ENCODE results near the gene AOPEP.

Gene AOPEP

DNA sequence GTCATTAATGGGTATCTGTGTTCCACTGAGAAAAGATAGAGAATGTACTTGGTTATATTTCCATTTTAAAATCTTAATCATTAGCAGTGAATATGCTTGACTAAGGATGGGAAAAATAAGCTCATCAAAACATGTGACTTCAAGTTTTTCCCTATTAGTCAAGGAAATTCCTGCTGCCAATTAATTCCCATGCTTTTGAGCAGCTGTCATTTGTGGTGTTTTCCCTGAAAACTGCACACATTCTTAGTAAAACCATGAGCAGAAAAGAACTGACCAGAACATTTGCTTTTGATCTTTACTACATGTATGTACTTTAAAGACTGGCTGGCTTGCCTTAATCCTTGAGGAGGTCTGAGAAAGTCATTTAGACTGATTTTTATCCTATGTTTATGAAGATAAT, 75.2 kb downstream of the AOPEP start:
- Mint-ChIP-seq H3K27me3 (no peaks in the 10 kb centered on the region), H3K27ac (no peak overlapping the region), H3K9me3 (no peaks in the 10 kb centered on the region), H3K4me3 (no peak overlapping the region), H3K36me3 (ENCODE audit: low read depth) (peaks cover 60% of the 10 kb centered on the region), H3K4me1 (ENCODE audit: low read depth) (peaks cover 36% of the 10 kb centered on the region)
- DNase-seq, result no peak

DNA sequence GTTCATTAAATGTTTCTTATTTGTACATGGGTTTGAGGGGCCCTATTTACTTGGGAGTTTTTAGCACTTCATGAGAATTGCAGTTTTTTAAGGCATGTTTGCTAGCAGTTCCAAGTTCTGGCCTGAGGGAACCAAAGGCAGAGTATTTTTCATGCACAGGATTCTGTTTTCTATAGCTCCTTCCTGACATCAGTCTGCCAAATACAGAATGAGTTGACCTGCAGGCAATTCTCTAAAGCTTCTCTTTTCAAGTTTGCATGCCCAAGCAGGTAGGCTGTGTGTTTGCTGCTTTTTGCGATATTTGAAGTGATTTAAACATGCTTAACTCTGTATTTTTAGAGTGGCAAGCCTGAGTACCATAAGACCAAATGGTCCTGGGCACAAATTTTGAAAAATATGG, 75.8 kb downstream of the AOPEP start:
- no peak overlapping the region for H3K4me3 Mint-ChIP-seq
- H3K4me1 Mint-ChIP-seq (ENCODE audit: low read depth), result peaks cover 36% of the 10 kb centered on the region
- no peaks in the 10 kb centered on the region for H3K27me3 Mint-ChIP-seq
- no peaks in the 10 kb centered on the region for H3K9me3 Mint-ChIP-seq
- peaks cover 63% of the 10 kb centered on the region for H3K36me3 Mint-ChIP-seq (ENCODE audit: low read depth)
- no peak for DNase-seq
- H3K27ac Mint-ChIP-seq, result no peak overlapping the region

GRCh38 chr9:94802793-94803192, 76.3 kb downstream of the AOPEP start:
- Mint-ChIP-seq H3K9me3 (no peaks in the 10 kb centered on the region), H3K4me3 (no peak overlapping the region), H3K27ac (no peak overlapping the region), H3K4me1 (ENCODE audit: low read depth) (peaks cover 36% of the 10 kb centered on the region), H3K27me3 (no peaks in the 10 kb centered on the region), H3K36me3 (ENCODE audit: low read depth) (peaks cover 68% of the 10 kb centered on the region)
- no peak for DNase-seq

GRCh38 chr9:94804316-94804715, 77.8 kb downstream of the AOPEP start:
- DNase-seq, result no peak
- no peak overlapping the region for H3K4me3 Mint-ChIP-seq
- H3K27ac Mint-ChIP-seq, result no peak overlapping the region
- no peaks in the 10 kb centered on the region for H3K9me3 Mint-ChIP-seq
- peaks cover 36% of the 10 kb centered on the region for H3K4me1 Mint-ChIP-seq (ENCODE audit: low read depth)
- peaks cover 72% of the 10 kb centered on the region for H3K36me3 Mint-ChIP-seq (ENCODE audit: low read depth)
- H3K27me3 Mint-ChIP-seq, result no peaks in the 10 kb centered on the region

DNA sequence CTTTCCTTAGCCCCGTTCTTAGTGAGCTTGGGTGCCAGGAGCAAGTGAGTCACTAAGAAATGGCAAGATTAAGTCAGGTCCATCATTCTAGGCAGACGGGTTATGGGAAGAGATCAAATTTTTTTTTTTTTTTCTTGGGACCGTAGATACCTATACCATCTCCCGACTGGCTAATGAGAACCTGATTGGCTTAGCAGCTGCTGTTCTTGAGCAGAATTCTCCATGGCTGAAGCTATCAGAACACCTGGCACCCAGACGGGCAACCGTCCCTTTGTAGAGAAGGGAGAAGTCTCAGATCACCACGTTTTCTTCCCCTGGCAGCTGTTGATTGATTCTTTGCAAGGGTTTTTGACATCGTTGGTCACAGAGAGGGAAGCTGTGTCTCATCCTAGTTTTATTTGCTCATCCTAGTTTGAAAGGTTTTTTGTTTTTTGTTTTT, 78.6 kb downstream of the AOPEP start:
- Mint-ChIP-seq H3K36me3 (ENCODE audit: low read depth) (peaks cover 73% of the 10 kb centered on the region), H3K27me3 (no peaks in the 10 kb centered on the region), H3K9me3 (no peaks in the 10 kb centered on the region), H3K27ac (no peak overlapping the region), H3K4me3 (no peak overlapping the region), H3K4me1 (ENCODE audit: low read depth) (peaks cover 36% of the 10 kb centered on the region)
- no peak for DNase-seq

DNA sequence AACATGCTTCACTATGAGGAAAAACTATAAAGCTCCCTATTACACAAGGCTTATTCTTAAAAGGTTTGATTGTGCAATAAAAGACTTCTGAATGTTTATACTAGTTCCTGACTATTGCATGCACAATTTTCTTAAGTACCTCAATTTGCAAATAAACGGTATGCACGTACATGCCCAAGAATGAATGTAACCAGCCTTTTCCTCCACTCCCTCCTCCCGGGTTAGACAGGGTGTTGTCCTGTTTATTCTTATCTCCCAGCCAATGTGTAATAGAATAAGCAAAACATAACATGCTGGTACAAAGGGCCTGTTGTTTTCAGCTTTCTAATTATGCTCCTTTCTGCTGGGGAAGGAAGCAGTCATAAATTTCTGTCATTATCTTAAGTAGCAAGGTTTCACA, 79.1 kb downstream of the AOPEP start:
- no peak for DNase-seq

DNA sequence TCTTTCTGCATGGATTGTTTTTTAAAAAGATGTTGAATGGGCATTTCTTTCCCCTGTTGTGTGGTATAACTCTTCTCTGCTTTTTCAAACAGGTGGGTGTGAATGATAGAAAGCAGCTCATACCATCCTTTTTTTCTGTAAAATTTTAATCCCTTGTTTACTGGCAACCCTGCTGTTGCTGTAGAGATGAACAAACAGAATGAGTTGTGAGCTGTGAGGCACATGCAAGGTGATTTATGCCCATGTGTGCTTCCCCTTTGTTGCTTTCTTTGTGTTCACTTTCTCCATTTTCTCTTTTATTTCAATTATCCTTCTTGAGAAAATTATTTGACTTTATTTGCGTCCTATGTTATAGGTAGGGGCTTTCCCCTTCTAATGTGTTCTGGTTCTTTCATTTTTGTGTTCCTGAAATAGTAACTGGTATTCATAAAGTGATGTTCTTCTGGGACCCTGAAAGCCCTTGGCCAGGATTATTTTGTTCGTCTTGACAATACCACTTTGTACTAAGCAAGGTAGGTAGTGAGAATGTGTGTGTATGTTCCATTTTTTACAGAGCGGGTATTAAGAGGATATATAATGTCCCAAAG, 79.9 kb downstream of the AOPEP start:
- Mint-ChIP-seq H3K27me3 (no peaks in the 10 kb centered on the region), H3K27ac (no peak overlapping the region), H3K4me3 (no peak overlapping the region), H3K4me1 (ENCODE audit: low read depth) (peaks cover 36% of the 10 kb centered on the region), H3K36me3 (ENCODE audit: low read depth) (peaks cover 70% of the 10 kb centered on the region), H3K9me3 (no peaks in the 10 kb centered on the region)
- DNase-seq, result no peak

More for the DNA sequence above, 79.1 kb downstream of the AOPEP start:
- Mint-ChIP-seq H3K4me1 (ENCODE audit: low read depth) (peaks cover 36% of the 10 kb centered on the region), H3K4me3 (no peak overlapping the region), H3K27ac (no peak overlapping the region), H3K36me3 (ENCODE audit: low read depth) (peaks cover 70% of the 10 kb centered on the region), H3K27me3 (no peaks in the 10 kb centered on the region), H3K9me3 (no peaks in the 10 kb centered on the region)

GRCh38 chr9:94807556-94807955, 81.1 kb downstream of the AOPEP start:
- Mint-ChIP-seq H3K27me3 (no peaks in the 10 kb centered on the region), H3K27ac (no peak overlapping the region), H3K36me3 (ENCODE audit: low read depth) (peaks cover 63% of the 10 kb centered on the region), H3K4me1 (ENCODE audit: low read depth) (peaks cover 33% of the 10 kb centered on the region), H3K4me3 (no peak overlapping the region), H3K9me3 (no peaks in the 10 kb centered on the region)
- DNase-seq, result no peak

DNA sequence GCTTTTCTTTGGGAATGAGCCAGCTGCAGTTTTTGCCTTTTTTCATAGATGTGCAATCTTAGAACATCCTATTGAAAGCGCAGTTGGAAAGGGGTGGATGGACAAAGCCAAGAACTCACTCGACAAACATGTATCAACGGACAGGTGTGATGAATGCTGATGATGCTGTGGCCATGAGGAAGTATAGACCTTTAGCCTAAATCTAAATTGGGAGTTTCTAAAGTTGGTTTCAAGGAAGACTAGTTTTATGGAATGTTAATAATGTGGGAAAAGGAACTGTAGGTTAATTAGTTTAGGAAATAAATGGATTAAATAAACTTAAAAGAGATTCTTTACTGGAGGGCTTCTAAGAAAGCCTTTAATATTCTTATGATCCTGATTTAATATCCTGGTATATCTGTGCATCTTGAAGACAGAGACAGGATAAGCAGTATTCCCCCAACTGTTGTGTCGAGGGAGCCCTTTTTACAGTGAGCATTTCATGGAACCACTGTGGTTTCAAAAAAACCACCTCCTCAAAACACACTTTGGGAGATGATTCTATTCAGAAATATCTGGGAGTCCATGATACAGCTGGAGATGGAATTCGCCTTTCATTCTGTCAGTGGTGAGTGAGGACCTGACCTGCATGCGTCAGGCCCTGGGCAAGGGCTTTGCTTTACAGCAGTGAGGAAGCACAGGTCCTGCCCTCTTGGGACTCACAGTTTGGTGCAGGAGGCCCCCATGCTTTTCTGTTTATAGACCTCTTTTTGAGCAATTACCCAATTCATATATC, 82.6 kb downstream of the AOPEP start:
- Mint-ChIP-seq H3K27ac (no peak overlapping the region), H3K4me3 (no peak overlapping the region), H3K4me1 (ENCODE audit: low read depth) (peaks cover 18% of the 10 kb centered on the region), H3K9me3 (no peaks in the 10 kb centered on the region), H3K36me3 (ENCODE audit: low read depth) (peaks cover 52% of the 10 kb centered on the region), H3K27me3 (no peaks in the 10 kb centered on the region)
- no peak for DNase-seq

DNA sequence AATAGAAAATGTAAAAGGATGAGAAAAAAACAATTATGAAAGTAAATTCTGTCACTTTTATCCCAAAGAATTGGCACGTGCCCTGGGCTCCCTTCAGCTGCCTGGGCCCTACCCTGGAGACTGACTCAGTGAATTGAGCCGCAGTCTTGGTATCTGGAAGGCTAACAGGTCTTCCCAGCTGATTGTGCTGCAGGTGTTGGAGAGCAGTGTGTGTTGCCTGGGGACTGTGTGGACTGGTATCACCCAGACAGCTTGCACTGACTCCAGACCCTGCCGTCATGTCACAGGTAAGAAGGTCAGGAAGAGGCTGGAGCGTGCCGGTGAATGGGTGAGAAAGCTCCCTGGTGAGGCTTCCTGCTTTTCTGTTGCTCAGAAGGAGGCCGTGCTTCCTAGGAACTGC, 83.3 kb downstream of the AOPEP start:
- no peaks in the 10 kb centered on the region for H3K9me3 Mint-ChIP-seq
- no peaks in the 10 kb centered on the region for H3K27me3 Mint-ChIP-seq
- H3K4me3 Mint-ChIP-seq, result no peak overlapping the region
- peaks cover 14% of the 10 kb centered on the region for H3K4me1 Mint-ChIP-seq (ENCODE audit: low read depth)
- H3K36me3 Mint-ChIP-seq (ENCODE audit: low read depth), result peaks cover 50% of the 10 kb centered on the region
- no peak overlapping the region for H3K27ac Mint-ChIP-seq
- DNase-seq, result no peak

DNA sequence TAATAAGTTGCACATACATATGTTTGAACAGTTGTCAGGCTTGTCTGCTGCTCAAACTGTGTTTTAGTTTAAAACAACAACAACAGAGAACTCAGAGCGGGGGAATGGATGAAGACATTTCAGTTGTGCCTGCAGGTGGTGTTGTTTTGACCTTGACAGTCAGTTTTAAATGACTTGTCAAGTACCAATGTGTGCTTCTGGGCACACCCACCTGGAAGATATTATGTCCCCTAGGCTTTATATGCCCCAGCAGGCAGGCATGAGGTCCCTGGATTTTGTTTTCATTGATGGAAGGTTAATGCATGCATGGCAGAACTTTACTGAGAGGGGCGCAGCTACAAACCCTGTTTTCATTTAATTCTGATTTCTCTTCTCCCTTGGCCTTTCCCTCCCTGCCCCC, 84.6 kb downstream of the AOPEP start:
- peaks cover 11% of the 10 kb centered on the region for H3K4me1 Mint-ChIP-seq (ENCODE audit: low read depth)
- no peaks in the 10 kb centered on the region for H3K9me3 Mint-ChIP-seq
- H3K4me3 Mint-ChIP-seq, result no peak overlapping the region
- no peaks in the 10 kb centered on the region for H3K27me3 Mint-ChIP-seq
- no peak overlapping the region for H3K27ac Mint-ChIP-seq
- DNase-seq, result no peak
- H3K36me3 Mint-ChIP-seq (ENCODE audit: low read depth), result peaks cover 50% of the 10 kb centered on the region

- DNase-seq, result no peak
Measured at GRCh38 chr9:94812343-94812742, 85.8 kb downstream of the AOPEP start.

GRCh38 chr9:94813379-94813778, 86.9 kb downstream of the AOPEP start:
- Mint-ChIP-seq H3K9me3 (no peaks in the 10 kb centered on the region), H3K4me3 (no peak overlapping the region), H3K27ac (no peak overlapping the region), H3K4me1 (ENCODE audit: low read depth) (peaks cover 7% of the 10 kb centered on the region), H3K36me3 (ENCODE audit: low read depth) (peaks cover 33% of the 10 kb centered on the region), H3K27me3 (no peaks in the 10 kb centered on the region)
- no peak for DNase-seq

More at GRCh38 chr9:94812343-94812742, 85.8 kb downstream of the AOPEP start:
- Mint-ChIP-seq H3K4me3 (no peak overlapping the region), H3K9me3 (no peaks in the 10 kb centered on the region), H3K27me3 (no peaks in the 10 kb centered on the region), H3K27ac (peak overlapping the region; percentile 13), H3K36me3 (ENCODE audit: low read depth) (peaks cover 43% of the 10 kb centered on the region), H3K4me1 (ENCODE audit: low read depth) (peaks cover 7% of the 10 kb centered on the region)

GRCh38 chr9:94817291-94818177, 91.0 kb downstream of the AOPEP start:
- no peaks in the 10 kb centered on the region for H3K27me3 Mint-ChIP-seq

DNA sequence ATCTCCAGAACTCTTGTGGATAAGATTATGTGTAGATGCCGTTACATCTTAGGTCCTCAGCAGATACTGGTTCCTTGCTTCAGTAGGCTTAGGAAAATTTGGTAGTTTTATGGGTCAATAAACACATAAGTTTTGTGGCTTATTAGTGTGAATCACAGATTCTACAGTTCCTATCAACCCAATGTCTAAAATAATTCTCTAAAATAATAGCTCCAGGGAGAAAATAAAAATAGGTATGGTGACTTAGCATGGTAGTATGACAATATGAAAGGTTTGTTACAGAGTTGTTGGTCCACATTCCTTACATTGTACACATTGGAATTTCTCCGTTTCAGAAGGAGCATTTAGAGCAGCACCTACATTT, 91.7 kb downstream of the AOPEP start:
- Mint-ChIP-seq H3K9me3 (no peaks in the 10 kb centered on the region), H3K27me3 (no peaks in the 10 kb centered on the region), H3K4me3 (no peak overlapping the region), H3K36me3 (ENCODE audit: low read depth) (peaks cover 21% of the 10 kb centered on the region), H3K4me1 (ENCODE audit: low read depth) (peaks cover 7% of the 10 kb centered on the region), H3K27ac (no peak overlapping the region)
- no peak for DNase-seq

More at GRCh38 chr9:94817291-94818177, 91.0 kb downstream of the AOPEP start:
- H3K4me3 Mint-ChIP-seq, result no peak overlapping the region
- peaks cover 8% of the 10 kb centered on the region for H3K4me1 Mint-ChIP-seq (ENCODE audit: low read depth)
- H3K36me3 Mint-ChIP-seq (ENCODE audit: low read depth), result peaks cover 18% of the 10 kb centered on the region
- H3K9me3 Mint-ChIP-seq, result no peaks in the 10 kb centered on the region
- DNase-seq, result no peak
- no peak overlapping the region for H3K27ac Mint-ChIP-seq
